A375 (cell line): ENCODE results near the gene TMEM192. TPM values are rescaled to one million over a fixed set of nuclear protein-coding genes. Genes with fewer than 3 reads are reported as not detected.

Experiments used
- total RNA-seq: library from RNA; depleted of rRNA; stranded (reverse); fragments of >200 nt; shearing (Covaris generic); gene quantifications from 2 replicates; pipeline ENCODE4 v1.2.3, GENCODE V29; 2014; rRNA removed

The TMEM192 gene
- total RNA-seq, result 8.1 and 10.6 TPM in 2 replicates

DNA sequence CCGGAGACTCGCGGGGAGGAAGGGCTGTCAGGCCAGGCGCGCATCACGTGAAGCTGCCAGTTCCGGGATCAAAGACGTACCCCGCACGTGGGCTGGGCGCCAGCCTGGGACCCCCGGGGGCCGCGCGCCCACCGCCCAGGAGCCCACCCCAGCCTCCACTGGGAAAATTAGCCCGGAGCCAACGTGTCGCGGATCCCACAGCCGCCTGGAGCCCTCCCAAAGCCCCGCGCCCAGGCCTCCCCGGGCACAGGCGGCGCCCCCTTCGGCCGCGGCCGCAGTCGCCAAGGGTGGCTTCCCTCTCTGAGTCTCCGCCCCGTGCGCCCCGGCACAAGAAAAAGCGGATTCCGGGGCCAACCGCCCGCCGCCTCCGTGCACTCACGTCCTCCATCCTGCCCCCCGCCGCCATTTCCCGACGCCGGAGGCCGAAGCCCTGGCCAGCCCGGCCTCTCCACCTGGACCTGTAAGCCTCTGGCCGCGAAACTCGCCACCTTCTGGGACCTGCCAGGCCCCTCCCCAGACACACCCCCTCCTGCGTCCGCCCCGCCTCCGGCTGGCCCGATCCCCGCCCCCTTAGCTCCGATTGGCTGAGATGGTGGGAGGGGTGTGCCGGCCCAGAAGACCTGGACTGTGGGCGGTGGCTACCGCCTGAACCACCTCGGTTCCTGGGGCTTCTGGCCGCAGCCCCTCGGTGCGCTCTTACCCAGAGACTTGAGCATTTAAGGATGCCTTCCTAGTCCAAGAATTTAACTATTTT, at the start of gene TMEM192:
TSS of gene TMEM192 (minus strand) at position 493 of the 754 bp plus-strand sequence. CDS start at position 406, 87 bp downstream.

GRCh38 chr4:165053645-165054044, 59.0 kb downstream of the TMEM192 start, which contains the start of gene TRIM75:
Gene TRIM75, plus strand, starts transcription at chr4:165053866. Its CDS starts 5,282 bp downstream, at chr4:165059148.

GRCh38 chr4:165031436-165032211, 81.0 kb downstream of the TMEM192 start, which contains the start of gene TRIM60:
Gene TRIM60, plus strand, starts transcription at chr4:165031999. Its CDS starts 8,074 bp downstream, at chr4:165040073.

Other genes with a start within 250 kb of the TMEM192 start
- not detected in 2 replicates for gene APELA, start 235.7 kb downstream of the TMEM192 start, total RNA-seq
- gene TRIM61, start 135.2 kb downstream of the TMEM192 start, total RNA-seq, result not detected in 2 replicates
- 0.19 TPM in 1 of 2 replicates, not detected in the other for gene TRIM60, start 80.9 kb downstream of the TMEM192 start, total RNA-seq
- not detected in 2 replicates for gene TRIM75, start 59.0 kb downstream of the TMEM192 start, total RNA-seq
- 12.5 and 16.9 TPM in 2 replicates for gene KLHL2, start 94.7 kb upstream of the TMEM192 start, total RNA-seq
- 8.1 and 11.8 TPM in 2 replicates for gene MSMO1, start 214.8 kb upstream of the TMEM192 start, total RNA-seq